ENCODE results near the gene NEMP1.
A peak's percentile ranks its signal among the peaks of the same experiment; 100 is the strongest.
"Not testable (repeated sequence)": the region's sequence is repeated elsewhere in the genome, so short reads cannot be mapped to it uniquely, and the experiment has no call there.

Gene NEMP1

GRCh38 chr12:57090924-57091637 lies 12.5 kb upstream of the NEMP1 start:
- peak; percentile 40 for DNase-seq (ENCODE audit: low spot score)

DNA sequence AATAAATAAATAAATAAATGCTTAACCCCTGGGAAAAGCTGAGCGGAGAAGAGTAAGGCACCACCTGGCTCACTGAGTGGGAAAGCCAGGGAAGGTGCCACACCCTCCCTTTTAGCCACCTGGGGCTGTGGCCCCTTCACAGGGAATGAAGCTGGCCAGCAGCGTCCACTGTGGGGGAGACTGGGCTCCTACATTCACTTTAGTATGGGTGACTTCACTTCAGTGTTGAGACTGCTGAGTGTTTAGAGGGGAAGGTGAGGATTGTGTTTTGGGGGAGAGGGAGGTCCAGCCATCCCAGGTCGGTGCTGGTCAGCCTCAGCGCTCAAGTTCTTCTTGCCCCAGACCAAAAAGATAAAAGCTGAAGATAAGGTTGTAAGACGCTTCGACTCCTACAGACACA lies 11.9 kb upstream of the NEMP1 start:
- no peak for DNase-seq (ENCODE audit: low spot score)

GRCh38 chr12:57089271-57090245 lies 11.0 kb upstream of the NEMP1 start:
- peak; percentile 54 for DNase-seq (ENCODE audit: low spot score)

GRCh38 chr12:57088354-57089270 lies 10.0 kb upstream of the NEMP1 start, which contains the start of gene NAB2:
Gene NAB2 (plus strand): TSS chr12:57089114. CDS start chr12:57089272, 158 bp downstream.
- peak; percentile 94 for DNase-seq (ENCODE audit: low spot score)

- DNase-seq (ENCODE audit: low spot score): peak; percentile 91
Measured at GRCh38 chr12:57087691-57088353, 9.2 kb upstream of the NEMP1 start.

DNA sequence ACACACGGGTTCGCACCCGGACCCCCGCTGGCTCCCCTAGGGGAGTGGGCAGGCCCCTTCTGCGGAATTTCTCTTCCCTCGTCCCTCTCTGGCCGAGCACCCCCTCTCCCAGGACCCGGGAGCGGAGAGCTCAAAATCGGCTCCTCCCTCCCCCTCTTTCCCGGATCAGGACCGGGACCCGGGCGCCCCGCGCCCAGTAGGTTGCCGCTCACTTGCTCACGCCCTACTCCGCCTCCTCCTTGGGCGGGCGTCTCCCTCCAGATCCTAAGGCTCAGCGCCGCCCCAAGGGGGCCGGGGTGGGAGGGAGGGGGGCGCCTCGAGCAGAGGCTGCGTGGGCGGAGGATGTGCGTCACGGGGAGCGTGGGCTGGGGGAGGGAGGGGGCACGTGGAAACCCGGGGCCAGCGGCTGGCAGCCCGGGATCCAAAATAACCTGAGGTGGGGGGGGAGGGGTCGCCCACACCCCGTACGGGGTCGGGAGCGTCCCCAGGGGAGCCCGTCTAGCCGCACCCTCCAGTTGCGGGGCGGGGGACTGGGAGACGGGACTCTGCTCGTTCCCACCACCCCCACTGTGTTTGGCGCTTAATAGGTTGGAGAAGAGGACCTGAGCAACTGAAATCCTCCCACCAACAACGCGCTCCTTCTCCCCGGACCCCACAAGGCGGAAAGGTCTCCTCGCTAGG lies 8.6 kb upstream of the NEMP1 start:
- DNase-seq (ENCODE audit: low spot score): peak; percentile 70

DNA sequence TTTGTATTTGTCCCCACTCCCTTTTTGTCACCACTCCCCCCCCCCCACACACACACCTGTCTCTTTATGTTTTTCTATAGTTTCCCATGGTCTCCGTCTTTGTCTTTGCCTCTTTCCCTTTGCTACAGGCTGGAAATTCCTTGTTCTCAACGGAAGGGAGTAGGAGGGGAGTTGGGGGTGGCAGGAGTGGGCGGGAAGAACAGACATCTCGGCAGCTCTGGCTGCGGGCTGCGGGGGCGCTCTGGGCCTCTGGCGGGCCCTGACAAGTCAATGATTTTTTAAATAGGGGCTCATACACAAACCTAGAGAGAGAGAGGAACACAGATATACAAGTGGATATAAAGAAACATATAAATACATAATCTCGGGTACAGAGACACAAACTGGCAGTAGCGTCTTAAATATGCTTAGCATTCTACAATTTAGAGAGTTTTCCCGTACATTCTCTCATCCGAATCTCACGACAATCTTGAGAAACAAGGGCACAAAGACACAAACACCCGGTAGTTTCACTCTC lies 8.0 kb upstream of the NEMP1 start:
- DNase-seq (ENCODE audit: low spot score): peak; percentile 86

GRCh38 chr12:57085999-57086492 lies 7.5 kb upstream of the NEMP1 start:
- peak; percentile 69 for DNase-seq (ENCODE audit: low spot score)

DNA sequence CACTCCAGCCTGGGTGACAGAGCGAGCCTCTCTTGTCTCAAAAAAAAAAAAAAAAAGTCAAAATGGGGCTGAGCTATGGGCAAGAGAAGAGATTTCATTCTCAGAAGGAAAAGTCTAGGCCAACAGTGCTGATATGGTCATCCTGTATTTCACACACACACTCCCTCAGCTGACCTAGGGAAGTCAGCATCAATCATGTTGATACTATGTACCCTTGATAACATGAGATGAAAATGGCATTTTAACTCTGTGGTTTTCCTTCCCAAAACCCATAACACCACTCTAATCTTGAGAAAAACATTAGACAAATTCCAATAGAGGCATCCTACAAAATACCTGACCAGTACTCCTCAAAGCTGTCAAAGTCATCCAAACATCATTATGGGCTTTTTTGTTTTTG lies 2.3 kb upstream of the NEMP1 start:
- DNase-seq (ENCODE audit: low spot score): no peak

DNA sequence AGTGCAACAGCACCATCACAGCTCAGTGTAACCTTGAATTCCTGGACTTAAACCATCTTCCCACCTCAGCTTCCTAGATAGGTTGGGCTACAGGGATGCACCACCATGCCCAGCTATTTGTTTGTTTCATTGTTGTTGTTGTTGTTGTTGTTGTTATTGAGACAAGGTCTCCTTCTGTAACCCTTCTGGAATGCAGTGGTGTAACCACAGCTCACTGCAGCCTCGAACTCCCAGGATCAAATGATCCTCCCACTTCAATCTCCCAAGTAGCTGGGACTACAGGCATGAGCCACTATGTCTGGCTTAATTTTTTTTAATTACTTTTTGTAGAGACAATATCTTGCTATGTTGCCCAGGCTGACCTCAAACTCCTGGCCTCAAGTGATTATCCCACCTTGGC lies 1.2 kb upstream of the NEMP1 start:
- DNase-seq (ENCODE audit: low spot score): no peak

GRCh38 chr12:57073566-57074450 lies 4.8 kb downstream of the NEMP1 start:
- not testable (repeated sequence) for DNase-seq (ENCODE audit: low spot score)

DNA sequence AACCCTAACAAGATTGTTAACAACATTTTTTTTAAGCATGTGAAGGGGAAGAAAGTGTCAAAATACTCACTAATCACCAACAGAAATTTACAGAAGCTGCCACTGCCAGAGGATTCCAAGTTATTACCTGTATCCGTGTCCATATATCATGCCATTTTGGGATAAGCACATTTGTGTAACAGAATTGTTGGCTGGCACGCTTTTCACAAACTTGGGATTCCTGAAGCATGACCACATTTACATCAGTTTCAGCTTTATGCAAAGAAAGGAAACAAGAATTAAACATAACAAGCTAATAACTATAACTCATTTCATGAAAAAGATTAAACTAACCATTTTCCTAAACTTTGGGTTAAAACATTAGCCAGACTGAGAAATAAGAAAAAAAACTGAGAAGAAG lies 5.9 kb downstream of the NEMP1 start:
- DNase-seq (ENCODE audit: low spot score): no peak

DNA sequence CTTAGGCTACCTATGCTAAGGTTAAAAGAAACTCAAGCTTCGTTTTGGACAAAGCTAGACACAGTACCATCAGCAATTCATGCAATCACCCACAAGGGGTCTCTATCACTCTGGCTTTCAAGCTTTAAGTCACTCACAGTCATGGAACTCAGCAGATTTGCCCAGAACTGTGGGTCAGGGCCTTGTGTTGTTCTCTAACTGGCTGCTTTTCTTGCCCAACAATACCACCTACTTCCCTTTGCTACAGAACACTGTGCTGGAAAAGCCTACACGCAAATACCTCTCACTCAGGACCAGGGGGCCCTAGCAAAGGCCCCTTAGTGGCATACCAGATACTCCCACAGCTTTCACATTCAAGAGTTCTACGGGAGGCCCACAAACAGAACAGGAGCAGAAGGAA lies 9.1 kb downstream of the NEMP1 start:
- peak; percentile 90 for DNase-seq (ENCODE audit: low spot score)

DNA sequence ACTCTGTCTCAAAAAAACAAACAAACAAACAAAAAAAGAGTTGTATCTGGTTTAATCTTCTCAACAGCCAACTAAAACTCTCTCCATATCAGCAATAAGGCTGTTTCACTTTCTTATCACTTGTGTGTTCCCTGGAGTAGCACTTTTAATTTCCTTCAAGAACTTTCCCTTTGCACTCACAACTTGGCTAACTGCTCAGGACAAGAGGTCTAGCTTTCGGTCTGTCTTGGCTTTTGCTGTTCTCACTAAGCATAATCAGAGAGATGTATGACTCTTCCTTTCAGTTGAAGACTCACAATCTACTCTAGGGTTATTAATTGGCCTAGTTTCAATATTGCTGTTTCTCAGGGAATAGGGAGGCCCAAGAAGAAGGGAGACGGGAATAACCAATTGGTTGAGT lies 12.3 kb downstream of the NEMP1 start:
- no peak for DNase-seq (ENCODE audit: low spot score)

DNA sequence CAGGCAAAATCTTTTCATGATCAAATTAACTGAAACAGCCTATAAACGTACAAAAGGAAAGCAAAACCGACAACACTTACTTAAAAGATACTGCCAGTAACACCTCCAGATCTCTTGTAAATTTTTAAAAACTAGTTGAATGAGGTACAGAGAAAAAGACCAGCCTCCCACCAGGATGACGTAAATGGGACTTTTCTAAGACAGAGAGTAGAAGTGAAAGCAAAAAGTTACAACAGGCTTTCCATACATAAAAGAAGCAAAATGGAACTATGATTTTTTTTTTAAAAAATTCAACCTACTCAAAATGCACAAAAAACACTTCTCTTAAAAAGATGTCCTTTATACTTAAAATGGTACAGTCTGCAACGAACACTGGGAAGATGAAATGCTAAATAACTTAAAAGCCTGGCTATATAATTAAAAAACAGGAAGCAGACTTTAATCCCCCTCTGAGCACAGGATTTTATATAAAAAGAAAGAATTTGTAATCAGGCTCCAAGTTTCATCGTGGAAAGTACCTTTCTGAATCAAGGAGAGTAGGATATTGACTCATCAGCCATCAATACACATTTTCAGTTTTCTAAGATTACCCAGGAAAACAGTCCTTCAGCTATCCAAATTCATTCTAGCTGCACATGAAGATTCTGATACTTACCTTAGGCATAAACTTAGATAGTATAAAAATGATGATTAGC lies 14.5 kb downstream of the NEMP1 start:
- DNase-seq (ENCODE audit: low spot score): no peak

- DNase-seq (ENCODE audit: low spot score): no peak
Measured at GRCh38 chr12:57058454-57058853, 20.1 kb downstream of the NEMP1 start.

DNA sequence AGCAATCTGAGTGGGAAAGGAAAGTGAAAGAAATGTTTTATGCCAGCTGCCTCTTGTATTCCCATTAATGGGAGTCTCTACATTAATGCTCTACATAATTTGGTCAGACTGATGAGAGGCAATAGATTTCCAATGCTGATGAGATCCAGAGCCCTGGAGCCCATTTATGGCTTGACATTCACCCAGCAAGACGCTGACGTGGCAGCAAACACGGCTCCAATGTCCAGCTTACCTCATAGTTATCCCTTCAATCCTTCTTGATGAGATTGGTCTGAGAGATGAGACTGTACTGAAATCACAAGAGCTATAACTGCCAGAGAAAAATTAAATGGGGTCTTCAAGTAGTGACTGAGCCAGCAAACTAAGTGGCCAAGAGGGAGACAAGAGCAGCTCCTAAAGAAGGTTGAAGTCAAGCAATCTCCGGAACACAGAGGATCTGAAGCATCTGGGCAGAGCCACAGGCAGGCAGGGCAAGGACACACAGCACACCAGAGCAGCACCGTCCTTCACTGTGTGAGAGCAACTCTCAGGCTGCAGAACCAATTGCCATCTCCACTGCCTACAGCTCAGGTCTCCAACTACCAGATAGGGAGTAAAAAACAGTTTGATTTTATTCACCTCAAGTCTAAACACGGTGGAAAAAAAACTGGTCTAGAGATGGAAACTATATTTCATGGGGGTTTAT lies 21.4 kb downstream of the NEMP1 start:
- no peak for DNase-seq (ENCODE audit: low spot score)

DNA sequence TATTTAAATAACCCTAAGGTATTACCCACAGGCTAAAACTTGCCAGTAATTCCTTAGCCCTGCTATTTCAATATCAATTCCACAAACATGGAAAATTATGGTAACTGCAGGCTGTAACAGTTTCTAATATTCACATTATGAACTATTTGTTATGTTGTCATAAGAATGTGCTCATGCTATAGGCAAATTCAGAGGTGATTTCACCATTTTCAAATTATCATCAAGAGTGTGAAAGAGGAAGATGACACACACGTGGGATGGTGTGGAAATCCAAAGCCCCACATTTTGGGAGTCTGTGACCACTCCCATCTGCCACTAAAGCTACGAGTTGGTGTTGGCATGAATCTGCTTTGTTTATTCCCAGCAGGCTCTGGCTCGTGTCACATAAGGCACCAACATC lies 22.8 kb downstream of the NEMP1 start:
- DNase-seq (ENCODE audit: low spot score): no peak
